Heart right ventricle (tissue), 16 donors: ENCODE measurements around the gene FYN. TPM values are rescaled to one million over a fixed set of nuclear protein-coding genes. Genes with fewer than 3 reads are reported as not detected.

ENCODE experiments used
- ATAC-seq, 8 donors: fragments of 200-7000 bp; cut with Tn5 transposase; one replicate each; pipeline ENCODE4 v1.9.1; 2020; ENCODE audit warnings: mild to moderate bottlenecking in 8 of 8, moderate library complexity in 8 of 8, moderate number of reproducible peaks in 1 of 8
- DNase-seq, 2 donors: peaks; one replicate each; pipeline ENCODE4 v3.0.0-alpha.2; 2020
- H3K27ac ChIP-seq, 10 donors: fragments of 200-600 bp; sonication (generic) in 2 of 10; one replicate each; pipeline versions ENCODE4 v1.5.0 to v1.8.0; 2020 to 2022; ENCODE audit warnings: mild to moderate bottlenecking in 3 of 10
- H3K27me3 ChIP-seq, 7 donors: fragments of 200-600 bp; one replicate each; pipeline ENCODE4 v1.8.0; 2021 to 2022; ENCODE audit warnings: mild to moderate bottlenecking in 2 of 7
- H3K36me3 ChIP-seq, 9 donors: fragments of 200-600 bp; sonication (generic) in 1 of 9; one replicate each; pipeline versions ENCODE4 v1.5.0 to v1.8.0; 2020 to 2022; ENCODE audit warnings: mild to moderate bottlenecking in 2 of 9
- H3K4me1 ChIP-seq, 9 donors: fragments of 200-600 bp; sonication (generic) in 1 of 9; one replicate each; pipeline versions ENCODE4 v1.5.0 to v1.8.0; 2020 to 2022; ENCODE audit warnings: mild to moderate bottlenecking in 4 of 9
- H3K4me3 ChIP-seq, 10 donors: fragments of 200-600 bp; sonication (generic) in 2 of 10; one replicate each; pipeline versions ENCODE4 v1.5.0 to v1.8.0; 2020 to 2022; ENCODE audit warnings: mild to moderate bottlenecking in 7 of 10, moderate library complexity in 2 of 10
- H3K9me3 ChIP-seq, 11 donors: fragments of 200-600 bp in 10 of 11; sonication (generic) in 2 of 11; one replicate each; pipeline versions ENCODE4 v1.5.0 to v1.8.0; 2013 to 2022; ENCODE audit warnings: mild to moderate bottlenecking in 2 of 11, control low read depth in 1 of 11, moderate library complexity in 1 of 11
- WGBS, 2 donors: extraction: QIAGEN DNeasy Blood & Tissue Kit; methylation state at CpG; one replicate each; pipeline ENCODE4 v1.1.7; 2013; ENCODE audit warnings: inconsistent platforms in 1 of 2; 5-methylcytosine and 5-hydroxymethylcytosine counted together
- intact Hi-C, 10 donors: fragments of 100-400 bp; cut with DNase I; formaldehyde crosslinking; loops; one replicate each; pipeline versions ENCODE4 v1.11.1 to v1.14.2; 2022
- polyA plus RNA-seq, 2 donors: library from polyadenylated mRNA; stranded (reverse); fragments of 200-250 nt; gene quantifications; one replicate each; pipeline ENCODE4 v1.2.3, GENCODE V29; 2013
- total RNA-seq, 10 donors: library from RNA; stranded (reverse); fragmentation: NEBNext Ultra II Directional in 3 of 10; extraction: Animal tissue kit (Norgen Biotek cat#: 25700) in 3 of 10; gene quantifications; one replicate each; pipeline versions ENCODE4 v1.2.1 to v1.2.4, GENCODE V29; 2021 to 2023
- TF ChIP-seq, protein P1 (sequence below), 9 donors: fragments of 200-600 bp; sonication (generic) in 2 of 9; IDR thresholded peaks; one replicate each; pipeline versions ENCODE4 v1.5.0 to v1.8.0; 2021 to 2022; ENCODE audit warnings: antibody characterized with exemption in 9 of 9, mild to moderate bottlenecking in 5 of 9, moderate library complexity in 1 of 9
- donor health status: Arrhythmogenic right ventricular cardiomyopathy.
- donor health status: ischemic (EF 13 %, LVEDD 7.1; RV severe dilation, severe dysfunction).
- donor health status: healthy with polysubstance abuse.
- donor health status: DM: no; HTN: yes; CAD: no.
- donor health status: DM: no; HTN: no; CAD: no.
- donor health status: ischemic (EF 25% LVEDD 6.9; RV normal size, moderate dysfunction).
- donor health status: ischemic (EF 25% LVEDD 5.7; RV mildly dilated, moderate dysfunction).
- donor health status: healthy.
- donor health status: DM: yes; HTN: yes; CAD: no.
- donor health status: Ischemic cardiomyopathy.
- donor health status: ischemic (EF 35%, LVEDD 5.7; RV mildly dilated, moderate dysfunction).
- donor health status: nonischemic (EF 11% LVEDD 7.7; RV severe dilation, severe dysfunction).
- donor health status: DM: yes; HTN: yes; CAD: no.
- donor health status: PGD.
- donor health status: ischemic (EF 29% LVEDD 5.4; RV normal size, mild dysfunction).
- donor health status: nonischemic (EF 23%, LVEDD 6.1; RV moderate dilation, normal function).

FYN gene
- total and polyA plus RNA-seq, 12 donors: 19.1 to 58.1 (median 42.2) TPM

DNA sequence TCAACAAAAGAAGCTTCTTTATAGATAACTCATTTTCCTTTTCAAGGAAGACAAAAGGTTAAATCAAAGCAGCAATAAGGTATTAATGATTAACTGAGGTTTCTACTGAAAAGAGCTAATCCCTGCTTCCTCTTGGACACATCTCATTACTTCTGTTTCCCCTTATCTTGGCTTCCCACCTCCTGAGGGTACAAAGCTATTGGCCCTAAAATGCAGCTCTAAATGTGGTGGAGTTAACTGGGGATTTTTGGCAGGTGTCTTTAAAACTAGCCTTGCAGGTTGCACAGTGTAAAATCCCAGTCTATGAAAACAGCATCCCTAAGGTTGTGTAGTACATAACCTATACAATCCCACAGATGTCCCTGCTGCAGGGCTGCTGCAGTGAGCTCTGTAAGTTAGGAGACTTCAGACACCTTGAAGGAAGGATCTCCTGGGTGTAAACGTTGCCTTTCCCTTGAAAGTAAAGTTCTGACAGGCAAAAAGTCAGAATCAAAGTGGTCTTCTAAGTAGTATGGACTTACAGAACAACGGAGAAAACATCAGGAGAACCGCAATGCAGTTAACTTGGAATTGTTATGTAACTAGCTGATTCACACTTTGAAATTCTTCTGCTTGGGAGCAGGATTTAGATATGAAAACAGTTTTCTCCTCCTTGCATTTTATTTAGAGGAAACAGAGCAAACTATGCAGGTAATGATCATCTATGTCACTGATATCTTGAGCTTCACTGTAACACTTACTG, 195.8 kb downstream of the FYN start:
- TF ChIP-seq, protein P1, sequence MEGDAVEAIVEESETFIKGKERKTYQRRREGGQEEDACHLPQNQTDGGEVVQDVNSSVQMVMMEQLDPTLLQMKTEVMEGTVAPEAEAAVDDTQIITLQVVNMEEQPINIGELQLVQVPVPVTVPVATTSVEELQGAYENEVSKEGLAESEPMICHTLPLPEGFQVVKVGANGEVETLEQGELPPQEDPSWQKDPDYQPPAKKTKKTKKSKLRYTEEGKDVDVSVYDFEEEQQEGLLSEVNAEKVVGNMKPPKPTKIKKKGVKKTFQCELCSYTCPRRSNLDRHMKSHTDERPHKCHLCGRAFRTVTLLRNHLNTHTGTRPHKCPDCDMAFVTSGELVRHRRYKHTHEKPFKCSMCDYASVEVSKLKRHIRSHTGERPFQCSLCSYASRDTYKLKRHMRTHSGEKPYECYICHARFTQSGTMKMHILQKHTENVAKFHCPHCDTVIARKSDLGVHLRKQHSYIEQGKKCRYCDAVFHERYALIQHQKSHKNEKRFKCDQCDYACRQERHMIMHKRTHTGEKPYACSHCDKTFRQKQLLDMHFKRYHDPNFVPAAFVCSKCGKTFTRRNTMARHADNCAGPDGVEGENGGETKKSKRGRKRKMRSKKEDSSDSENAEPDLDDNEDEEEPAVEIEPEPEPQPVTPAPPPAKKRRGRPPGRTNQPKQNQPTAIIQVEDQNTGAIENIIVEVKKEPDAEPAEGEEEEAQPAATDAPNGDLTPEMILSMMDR (IDR thresholded peaks at IDR 0.05): no peak
- Histone ChIP-seq H3K4me3 (no peak overlapping the region), H3K9me3 (no peaks in the 10 kb centered on the region), H3K27me3 (no peaks in the 10 kb centered on the region), H3K36me3 (peaks cover 0 to 87% (median 19%) of the 10 kb centered on the region in 9 donors), H3K4me1 (peaks cover 1 to 42% (median 24%) of the 10 kb centered on the region in 9 donors), H3K27ac (no peak overlapping the region)
- WGBS, 2 donors: 57 to 63% methylated on average over 3 of the region's 3 CpGs
- ATAC-seq (no peak), DNase-seq (no peak)
- intact Hi-C loops: no loop called here

DNA sequence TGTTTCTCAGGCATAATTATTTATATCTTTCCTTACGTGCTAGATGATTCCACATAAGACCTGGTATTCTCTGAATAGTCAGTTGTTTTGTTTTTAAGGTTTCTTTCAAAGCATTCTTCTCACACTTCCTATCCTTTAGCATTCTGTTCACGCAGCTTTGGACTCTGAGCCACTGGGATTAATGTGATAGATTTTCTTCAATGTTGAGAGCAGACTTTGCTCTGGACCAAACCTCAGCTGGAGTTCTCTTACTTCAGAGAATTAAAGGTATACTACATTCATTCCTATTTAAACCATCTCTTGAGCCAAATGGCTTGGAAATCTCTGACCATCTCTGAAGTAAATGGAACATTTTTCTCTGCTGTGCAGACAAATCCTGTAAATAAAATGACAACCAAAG, 196.9 kb downstream of the FYN start:
- Histone ChIP-seq H3K27me3 (no peaks in the 10 kb centered on the region), H3K9me3 (no peaks in the 10 kb centered on the region), H3K36me3 (peaks cover 0 to 87% (median 25%) of the 10 kb centered on the region in 9 donors), H3K4me1 (peaks cover 0 to 31% (median 14%) of the 10 kb centered on the region in 9 donors), H3K27ac (no peak overlapping the region), H3K4me3 (no peak overlapping the region)
- no peak for ATAC-seq
- intact Hi-C loops: no loop called here
- 92% methylated on average over 2 of the region's 2 CpGs for WGBS, 2 donors
- TF ChIP-seq, protein P1 (IDR thresholded peaks at IDR 0.05): no peak
- DNase-seq: no peak

DNA sequence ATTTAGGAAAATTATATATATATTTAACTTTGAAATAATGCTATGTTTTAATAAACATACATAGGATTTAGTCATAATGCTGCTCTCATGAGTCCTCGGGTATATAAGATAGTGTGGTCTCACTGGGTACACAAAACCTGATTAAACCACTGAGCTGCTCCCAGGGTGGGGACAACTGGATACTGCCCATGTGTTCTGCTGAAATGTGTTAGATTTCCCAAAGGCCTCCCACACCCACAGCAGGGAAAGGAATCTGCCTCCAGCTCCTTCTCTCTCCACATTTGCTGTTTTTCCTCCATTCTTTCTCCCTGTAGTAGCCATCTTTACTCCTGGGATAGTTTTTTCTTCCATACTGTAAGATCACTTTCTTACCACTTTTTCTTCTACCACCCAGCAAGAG, 198.4 kb downstream of the FYN start:
- DNase-seq: no peak
- TF ChIP-seq, protein P1 (IDR thresholded peaks at IDR 0.05): no peak
- WGBS, 2 donors: 80 to 83% methylated on average over 1 of the region's 1 CpG
- peaks cover 0 to 18% (median 7%) of the 10 kb centered on the region in 9 donors for H3K4me1 ChIP-seq
- H3K36me3 ChIP-seq: peaks cover 0 to 96% (median 27%) of the 10 kb centered on the region in 9 donors
- no peak overlapping the region for H3K4me3 ChIP-seq
- no peak overlapping the region for H3K27ac ChIP-seq
- ATAC-seq: peak in 1 of 8 donors; percentile 20
- H3K27me3 ChIP-seq: no peaks in the 10 kb centered on the region
- no peaks in the 10 kb centered on the region for H3K9me3 ChIP-seq
- intact Hi-C loops: no loop called here

DNA sequence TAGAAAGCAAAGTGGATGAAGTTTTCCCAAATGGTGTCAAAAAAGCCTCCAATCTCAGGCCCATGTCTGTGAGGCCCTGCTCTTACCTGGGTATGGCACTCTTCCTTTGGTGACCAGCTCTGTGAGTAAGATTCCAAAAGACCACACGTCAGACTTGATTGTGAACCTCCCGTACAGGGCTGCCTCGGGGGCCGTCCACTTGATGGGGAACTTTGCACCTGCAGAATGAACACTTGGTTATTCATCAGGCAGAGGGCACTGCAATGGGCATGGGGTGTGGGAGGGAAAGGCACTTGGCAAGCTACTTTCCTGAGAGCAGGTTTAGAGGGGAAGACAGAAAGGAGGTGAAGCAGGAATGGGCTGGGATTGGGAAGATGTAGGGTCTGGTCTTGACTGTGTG, 198.8 kb downstream of the FYN start:
- TF ChIP-seq, protein P1 (IDR thresholded peaks at IDR 0.05): no peak
- WGBS, 2 donors: 96 to 98% methylated on average over 4 of the region's 4 CpGs
- Histone ChIP-seq H3K4me3 (no peak overlapping the region), H3K9me3 (no peaks in the 10 kb centered on the region), H3K4me1 (peaks cover 0 to 14% (median 4%) of the 10 kb centered on the region in 9 donors), H3K27me3 (no peaks in the 10 kb centered on the region), H3K27ac (no peak overlapping the region), H3K36me3 (peaks cover 0 to 96% (median 27%) of the 10 kb centered on the region in 9 donors)
- no peak for DNase-seq
- peak in 1 of 8 donors; percentile 10 for ATAC-seq
- intact Hi-C loops: no loop called here
